ENCODE measurements around the gene PKN2.

GRCh38 chr1:88768187-88768586, 84.1 kb downstream of the PKN2 start:
- no peak for TF ChIP-seq CTCF (IDR thresholded peaks at IDR 0.05)
- TF ChIP-seq POLR2A (IDR thresholded peaks at IDR 0.05) = no peak

All from body of pancreas (tissue), 4 donors.